Kidney tubule cell (primary cell): ENCODE measurements around the gene RXRA.

Source experiments
- DNase-seq: peaks from one replicate; pipeline ENCODE4 v3.0.0-alpha.2; 2018; ENCODE audit warnings: low spot score

The RXRA gene

GRCh38 chr9:134433101-134433500 lies 106.8 kb downstream of the RXRA start:
- DNase-seq: peak; percentile 23

GRCh38 chr9:134433909-134434882 lies 107.9 kb downstream of the RXRA start:
- DNase-seq: no peak

GRCh38 chr9:134434894-134435506 lies 108.7 kb downstream of the RXRA start:
- peak; percentile 98 for DNase-seq

GRCh38 chr9:134435550-134436378 lies 109.5 kb downstream of the RXRA start:
- no peak for DNase-seq

GRCh38 chr9:134436379-134436762 lies 110.1 kb downstream of the RXRA start:
- DNase-seq: no peak

GRCh38 chr9:134436911-134437310 lies 110.7 kb downstream of the RXRA start:
- no peak for DNase-seq

- DNase-seq: no peak
These were observed 111.3 kb downstream of the RXRA start for GRCh38 chr9:134437403-134438194.

- DNase-seq: no peak
These were observed 112.0 kb downstream of the RXRA start for GRCh38 chr9:134438195-134438788.

GRCh38 chr9:134439368-134439784 lies 113.1 kb downstream of the RXRA start:
- no peak for DNase-seq

GRCh38 chr9:134440636-134441226 lies 114.5 kb downstream of the RXRA start:
- DNase-seq: no peak

GRCh38 chr9:134441227-134442084 lies 115.2 kb downstream of the RXRA start:
- no peak for DNase-seq

- peak; percentile 9 for DNase-seq
These were observed 115.8 kb downstream of the RXRA start for GRCh38 chr9:134442085-134442474.

- peak; percentile 7 for DNase-seq
These were observed 116.4 kb downstream of the RXRA start for GRCh38 chr9:134442486-134443173.

- peak; percentile 96 for DNase-seq
These were observed 117.2 kb downstream of the RXRA start for GRCh38 chr9:134443174-134444037.

- DNase-seq: no peak
These were observed 117.7 kb downstream of the RXRA start for GRCh38 chr9:134444038-134444315.

- DNase-seq: no peak
These were observed 118.7 kb downstream of the RXRA start for GRCh38 chr9:134445000-134445399.

- DNase-seq: peak; percentile 87
These were observed 123.1 kb downstream of the RXRA start for GRCh38 chr9:134449180-134449916.
